HL-60/S4 treated with retinoic acid at 250 ng/mL for 4 days and 3 days (cell line): Measurements from ENCODE around the gene CMIP.
"Not testable (repeated sequence)": the region's sequence is repeated elsewhere in the genome, so short reads cannot be mapped to it uniquely, and the experiment has no call there.

ENCODE experiments used
- in situ Hi-C: fragments of 300-500 bp; cut with MboI; formaldehyde crosslinking; loops from 2 replicates; pipeline ENCODE4 v1.7.0; 2022; ENCODE audit warnings: low sequenced_read_pairs

Gene CMIP

DNA sequence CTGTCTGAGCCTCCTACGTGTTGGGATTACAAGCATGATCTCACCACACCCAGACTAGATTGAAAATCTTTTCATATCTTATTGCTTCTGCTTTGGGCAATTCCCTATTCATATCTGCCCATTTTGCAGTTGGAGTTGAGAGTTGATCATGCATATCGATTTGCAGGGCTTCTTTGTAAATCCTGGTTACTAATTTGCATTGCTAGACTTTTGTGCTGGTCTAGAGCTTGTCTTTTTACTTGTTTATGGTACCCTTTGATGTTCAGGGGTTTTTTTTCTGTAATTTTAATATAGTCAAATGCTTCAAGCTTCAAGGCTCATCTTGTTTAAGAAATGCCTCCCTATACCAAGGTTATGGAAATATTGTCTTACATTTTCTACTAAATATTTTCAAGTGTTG lies 23.5 kb upstream of the CMIP start:
- in situ Hi-C loops, result no loop called here

- in situ Hi-C loops, result no loop called here
These were observed 23.1 kb upstream of the CMIP start for GRCh38 chr16:81421536-81421935.

GRCh38 chr16:81422153-81422552 lies 22.5 kb upstream of the CMIP start:
- in situ Hi-C loops, result not testable (repeated sequence)

GRCh38 chr16:81424771-81425170 lies 19.8 kb upstream of the CMIP start:
- in situ Hi-C loops, result no loop called here

GRCh38 chr16:81427219-81427618 lies 17.4 kb upstream of the CMIP start:
- in situ Hi-C loops, result no loop called here

GRCh38 chr16:81429045-81429521 lies 15.5 kb upstream of the CMIP start:
- in situ Hi-C loops, result no loop called here

DNA sequence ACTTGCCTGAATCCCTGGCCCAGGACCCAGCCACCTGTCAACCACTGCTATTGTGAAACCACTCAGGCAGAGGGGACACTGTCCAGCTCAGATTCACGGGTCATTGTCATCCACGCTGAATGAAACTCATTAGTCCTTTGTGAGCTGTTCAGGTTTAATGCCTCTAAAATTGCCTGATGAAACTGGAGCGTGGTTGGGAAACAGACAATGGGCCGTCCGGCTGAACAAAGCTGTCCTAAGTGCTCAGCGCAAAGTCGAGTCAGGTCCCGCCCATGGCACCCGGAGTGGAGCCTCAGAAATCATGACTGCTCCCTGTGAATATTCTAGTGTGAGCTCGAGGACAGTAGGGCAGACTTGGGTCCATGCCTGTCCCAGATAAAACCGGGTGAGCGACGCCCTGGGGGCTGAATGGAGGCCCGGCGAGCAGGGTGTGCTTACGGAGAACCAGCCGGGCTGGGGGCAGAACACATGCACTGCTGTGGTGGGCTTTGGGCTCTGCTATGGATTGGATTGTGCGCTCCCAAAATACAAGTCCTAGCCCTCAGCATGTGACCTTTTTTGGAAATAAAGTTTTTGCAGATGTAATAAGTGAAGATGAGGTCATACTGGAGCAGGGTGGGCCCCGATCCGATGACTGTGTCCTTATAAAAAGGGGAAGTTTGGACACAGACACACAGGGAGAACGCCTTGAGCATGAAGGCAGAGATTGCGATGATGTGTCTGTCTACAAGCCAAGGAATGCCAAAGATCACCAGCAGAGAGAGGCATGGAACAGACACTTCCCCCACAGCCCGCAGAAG lies 12.9 kb upstream of the CMIP start:
- in situ Hi-C loops, result no loop called here

DNA sequence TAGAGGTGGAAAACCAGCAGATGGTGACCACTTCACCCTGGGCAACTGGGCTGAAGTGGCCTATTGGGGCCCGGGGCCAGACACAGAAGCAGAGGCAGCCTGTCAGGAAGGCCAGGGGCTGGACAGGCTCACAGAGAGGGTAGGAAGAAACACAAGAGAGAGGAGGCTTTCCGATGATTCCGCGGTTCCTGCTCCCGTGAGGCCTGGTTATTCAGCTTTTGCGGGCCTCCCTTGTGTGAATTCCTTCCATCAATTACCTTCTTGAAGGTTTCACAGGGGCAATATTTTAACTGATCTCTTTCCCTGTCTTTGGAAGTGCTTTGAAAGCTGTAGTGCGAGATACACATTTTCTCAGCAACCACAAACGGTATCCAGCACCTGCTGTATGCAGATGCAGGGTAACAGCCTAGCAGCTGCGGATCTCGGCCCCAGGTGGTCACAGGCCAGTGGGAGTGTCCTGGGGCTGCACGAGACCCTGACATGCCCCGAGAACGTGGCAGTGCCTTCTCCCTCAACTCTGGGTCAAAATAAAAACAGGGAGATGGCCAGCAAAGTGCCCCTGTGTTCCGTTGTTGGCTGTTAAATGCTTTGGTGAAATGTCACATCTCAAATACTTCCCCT lies 11.6 kb upstream of the CMIP start:
- in situ Hi-C loops, result no loop called here

DNA sequence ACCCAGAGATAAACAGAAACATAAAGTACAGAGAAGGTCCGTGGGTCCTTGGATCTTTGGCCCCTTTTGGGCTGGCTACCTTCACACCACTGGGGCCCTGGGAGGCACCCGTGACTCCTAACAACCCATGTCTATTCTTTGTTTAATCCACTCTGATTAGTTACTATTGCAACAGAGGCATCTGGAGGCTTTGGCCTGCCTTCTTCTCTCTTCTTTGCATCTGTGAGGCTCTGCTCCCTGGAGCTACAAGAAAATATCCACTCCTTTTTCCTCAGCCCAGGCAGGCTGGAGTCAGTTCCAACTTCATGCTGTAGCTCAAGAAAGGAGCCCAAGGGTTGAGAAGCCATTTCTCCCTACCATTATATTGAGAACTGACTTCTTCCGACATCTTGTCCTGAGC lies 9.5 kb upstream of the CMIP start:
- in situ Hi-C loops, result no loop called here

- in situ Hi-C loops, result no loop called here
These were observed 9.0 kb upstream of the CMIP start for GRCh38 chr16:81435567-81435966.

DNA sequence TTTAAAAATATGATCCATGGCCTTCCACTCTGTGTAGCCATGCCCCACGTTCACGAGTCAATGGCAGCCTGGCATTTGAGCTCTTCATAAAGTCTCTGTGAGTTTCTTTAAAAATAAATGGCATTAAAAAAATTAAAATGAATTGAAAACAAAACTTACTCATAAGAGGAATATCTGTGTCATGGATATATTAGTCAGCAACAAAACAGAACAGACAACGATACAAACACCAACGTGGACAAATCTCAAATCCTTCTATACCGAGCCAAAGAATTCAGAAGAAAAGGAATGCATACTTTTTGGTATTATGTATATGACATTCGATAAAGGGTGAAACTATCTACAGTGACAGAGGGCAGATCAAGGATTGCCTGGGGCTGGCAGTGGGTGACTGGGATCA lies 8.2 kb upstream of the CMIP start:
- in situ Hi-C loops, result no loop called here

- in situ Hi-C loops, result no loop called here
These were observed 6.7 kb upstream of the CMIP start for GRCh38 chr16:81437865-81438264.

- in situ Hi-C loops, result no loop called here
These were observed 3.5 kb upstream of the CMIP start for GRCh38 chr16:81440888-81441761.

DNA sequence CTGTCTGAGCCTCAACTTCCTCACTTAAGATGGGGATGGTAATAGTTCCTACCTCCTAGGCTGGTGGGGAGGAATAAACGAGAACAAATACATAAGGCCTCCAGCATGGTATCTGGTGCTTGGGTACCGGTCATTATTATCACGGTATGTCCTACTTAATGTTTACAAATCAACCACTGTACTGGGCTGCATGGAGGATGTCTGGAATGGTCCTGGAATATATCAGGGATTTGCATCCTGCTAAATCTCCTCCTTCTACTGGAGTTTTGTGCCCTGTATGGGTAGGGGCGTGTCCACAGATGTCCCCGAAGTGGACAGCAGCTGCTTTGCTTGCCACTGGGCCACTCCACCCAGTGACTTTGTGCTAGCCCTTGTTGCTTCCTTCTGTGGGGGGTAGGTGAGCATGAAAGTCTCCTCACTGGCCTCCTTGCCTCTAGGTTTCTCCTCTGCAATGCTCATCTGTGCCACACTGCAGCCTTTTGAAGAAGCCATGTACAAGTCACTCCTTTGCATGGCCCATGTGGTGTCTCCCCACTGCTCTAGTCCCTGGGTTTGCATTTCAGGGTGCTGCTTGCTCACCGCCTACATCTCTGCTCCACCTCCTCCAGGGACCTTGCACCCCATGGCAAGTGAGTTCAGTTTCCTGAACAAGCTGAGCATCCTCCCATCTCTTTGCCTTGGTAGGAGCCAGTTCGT lies 2.2 kb upstream of the CMIP start:
- in situ Hi-C loops, result no loop called here

GRCh38 chr16:81442916-81443687 lies 1.5 kb upstream of the CMIP start:
- in situ Hi-C loops, result no loop called here

DNA sequence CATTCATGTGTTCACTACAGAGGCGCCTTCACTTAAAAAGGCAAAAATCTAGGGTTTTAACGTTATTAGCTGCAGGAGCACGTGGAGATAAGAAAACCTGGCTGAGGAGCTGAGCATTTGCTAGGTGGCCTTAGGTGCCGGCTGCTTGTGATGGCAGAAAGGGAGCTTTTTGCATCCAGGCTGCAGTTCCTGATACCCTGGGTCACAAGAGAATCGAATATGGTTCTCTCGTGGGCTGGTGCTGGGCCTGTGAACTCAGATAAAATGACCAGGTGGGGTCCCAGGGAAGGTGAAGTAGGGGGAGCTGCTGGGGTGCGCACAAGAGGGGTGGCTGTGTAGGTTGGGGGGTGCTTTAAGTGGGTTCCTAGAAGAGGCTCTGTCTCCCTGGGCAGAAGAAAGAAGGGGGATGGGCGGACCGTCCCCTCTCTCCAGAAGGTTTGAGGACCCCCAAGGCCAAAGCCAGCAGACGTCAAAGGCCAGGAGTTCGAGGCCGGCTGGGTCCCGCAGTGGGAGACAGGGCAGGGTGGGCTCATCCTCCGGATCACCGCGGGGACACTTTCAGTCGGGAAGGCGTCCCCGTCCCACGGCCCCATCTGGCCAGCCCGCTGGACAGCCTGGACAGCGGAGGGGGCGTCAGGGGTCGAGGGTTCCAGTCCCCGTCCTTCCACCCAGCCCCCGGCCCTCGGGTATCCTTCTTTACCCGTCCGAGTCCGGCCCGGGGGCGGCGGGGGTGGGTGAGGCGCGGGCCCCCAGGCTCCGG lies 740 bp upstream of the CMIP start:
- in situ Hi-C loops, result no loop called here

DNA sequence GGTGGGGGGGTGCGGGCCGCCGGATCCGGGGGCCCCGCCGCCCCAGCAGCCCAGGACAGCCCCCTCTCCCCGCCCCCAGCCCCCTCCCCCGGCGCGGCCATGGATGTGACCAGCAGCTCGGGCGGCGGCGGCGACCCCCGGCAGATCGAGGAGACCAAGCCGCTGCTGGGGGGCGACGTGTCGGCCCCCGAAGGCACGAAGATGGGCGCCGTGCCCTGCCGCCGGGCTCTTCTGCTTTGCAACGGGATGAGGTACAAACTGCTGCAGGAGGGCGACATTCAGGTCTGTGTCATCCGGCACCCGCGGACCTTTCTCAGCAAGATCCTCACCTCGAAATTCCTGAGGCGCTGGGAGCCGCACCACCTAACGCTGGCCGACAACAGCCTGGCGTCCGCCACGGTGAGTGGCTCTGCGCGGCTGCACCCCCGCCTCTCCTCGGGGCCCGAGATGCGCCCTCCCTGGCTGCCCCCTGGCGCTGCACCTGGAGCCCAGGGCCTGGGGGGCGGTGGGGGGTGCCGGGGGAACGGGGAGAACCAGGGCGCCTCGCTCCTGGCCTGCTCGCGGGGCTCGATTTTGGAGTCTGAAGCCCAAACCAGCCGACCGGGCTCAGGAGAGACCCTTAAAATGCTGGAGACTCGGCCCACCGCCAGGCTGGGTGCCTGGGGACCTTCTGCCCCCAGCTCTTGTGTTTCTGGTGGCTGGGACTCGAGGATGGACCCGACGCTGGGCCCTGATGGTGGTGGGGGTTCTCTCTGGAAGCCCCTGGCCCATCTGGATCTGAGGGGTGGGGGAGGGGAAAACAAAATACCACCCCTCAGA lies 744 bp downstream of the CMIP start:
- in situ Hi-C loops, result no loop called here
